ENCODE data around the gene CAMK1D. TPM values are rescaled to one million over a fixed set of nuclear protein-coding genes. Genes with fewer than 3 reads are reported as not detected.

The CAMK1D gene
- total RNA-seq, 2 donors from 2014 or later, result 4.8 to 14.5 TPM

- H3K36me3 ChIP-seq, result no peaks in the 10 kb centered on the region
- no peaks in the 10 kb centered on the region for H3K9me3 ChIP-seq
- H3K27ac ChIP-seq, result no peak overlapping the region
- no peaks in the 10 kb centered on the region for H3K27me3 ChIP-seq (replicated peaks; ENCODE audit: insufficient read depth)
- intact Hi-C loops (cut with DNase I), result no loop called here
- TF ChIP-seq CTCF (IDR thresholded peaks at IDR 0.05), result no peak
- TF ChIP-seq POLR2AphosphoS5 (IDR thresholded peaks at IDR 0.05), result no peak
- TF ChIP-seq POLR2A (IDR thresholded peaks at IDR 0.05), result no peak
- 86% methylated on average over 3 of the region's 3 CpGs for WGBS
- no peak overlapping the region for H3K4me3 ChIP-seq
- H3K4me1 ChIP-seq (replicated peaks), result no peaks in the 10 kb centered on the region
- DNase-seq (ENCODE audit: low spot score), result no peak
Measured at GRCh38 chr10:12700557-12700874, 351.2 kb downstream of the CAMK1D start.

GRCh38 chr10:12701696-12702095, 352.3 kb downstream of the CAMK1D start:
- 62% methylated on average over 6 of the region's 6 CpGs for WGBS
- no peak for DNase-seq (ENCODE audit: low spot score)
- Histone ChIP-seq H3K4me1 (replicated peaks) (no peaks in the 10 kb centered on the region), H3K9me3 (no peaks in the 10 kb centered on the region), H3K27me3 (replicated peaks; ENCODE audit: insufficient read depth) (no peaks in the 10 kb centered on the region), H3K27ac (no peak overlapping the region), H3K4me3 (no peak overlapping the region), H3K36me3 (no peaks in the 10 kb centered on the region)
- no peak for TF ChIP-seq POLR2AphosphoS5 (IDR thresholded peaks at IDR 0.05)
- intact Hi-C loops (cut with DNase I), result no loop called here

GRCh38 chr10:12702215-12702770, 352.9 kb downstream of the CAMK1D start:
- Histone ChIP-seq H3K27ac (no peak overlapping the region), H3K36me3 (no peaks in the 10 kb centered on the region), H3K4me1 (replicated peaks) (no peaks in the 10 kb centered on the region), H3K9me3 (no peaks in the 10 kb centered on the region), H3K27me3 (replicated peaks; ENCODE audit: insufficient read depth) (no peaks in the 10 kb centered on the region), H3K4me3 (no peak overlapping the region)
- DNase-seq (ENCODE audit: low spot score), result no peak
- TF ChIP-seq POLR2AphosphoS5 (IDR thresholded peaks at IDR 0.05) (no peak), POLR2A (IDR thresholded peaks at IDR 0.05) (no peak), CTCF (IDR thresholded peaks at IDR 0.05) (no peak)
- WGBS, result 86% methylated on average over 9 of the region's 9 CpGs
- intact Hi-C loops (cut with DNase I), result no loop called here

- WGBS, result 91% methylated on average over 6 of the region's 6 CpGs
- Histone ChIP-seq H3K36me3 (no peaks in the 10 kb centered on the region), H3K27ac (no peak overlapping the region), H3K27me3 (replicated peaks; ENCODE audit: insufficient read depth) (no peaks in the 10 kb centered on the region), H3K9me3 (no peaks in the 10 kb centered on the region), H3K4me3 (no peak overlapping the region), H3K4me1 (replicated peaks) (no peaks in the 10 kb centered on the region)
- intact Hi-C loops (cut with DNase I), result no loop called here
- TF ChIP-seq POLR2AphosphoS5 (IDR thresholded peaks at IDR 0.05) (no peak), CTCF (IDR thresholded peaks at IDR 0.05) (no peak), POLR2A (IDR thresholded peaks at IDR 0.05) (no peak)
- DNase-seq (ENCODE audit: low spot score), result no peak
Measured at GRCh38 chr10:12703126-12703525, 353.8 kb downstream of the CAMK1D start.

- DNase-seq (ENCODE audit: low spot score), result no peak
- Histone ChIP-seq H3K4me1 (replicated peaks) (no peaks in the 10 kb centered on the region), H3K27me3 (replicated peaks; ENCODE audit: insufficient read depth) (no peaks in the 10 kb centered on the region), H3K27ac (no peak overlapping the region), H3K4me3 (no peak overlapping the region), H3K9me3 (no peaks in the 10 kb centered on the region), H3K36me3 (no peaks in the 10 kb centered on the region)
- intact Hi-C loops (cut with DNase I), result no loop called here
- TF ChIP-seq CTCF (IDR thresholded peaks at IDR 0.05), result no peak
- TF ChIP-seq POLR2AphosphoS5 (IDR thresholded peaks at IDR 0.05), result no peak
- no peak for TF ChIP-seq POLR2A (IDR thresholded peaks at IDR 0.05)
- WGBS, result 68% methylated on average over 6 of the region's 6 CpGs
Measured at GRCh38 chr10:12703813-12704212, 354.5 kb downstream of the CAMK1D start.
